Measurements from ENCODE around the gene KRT7.

DNA sequence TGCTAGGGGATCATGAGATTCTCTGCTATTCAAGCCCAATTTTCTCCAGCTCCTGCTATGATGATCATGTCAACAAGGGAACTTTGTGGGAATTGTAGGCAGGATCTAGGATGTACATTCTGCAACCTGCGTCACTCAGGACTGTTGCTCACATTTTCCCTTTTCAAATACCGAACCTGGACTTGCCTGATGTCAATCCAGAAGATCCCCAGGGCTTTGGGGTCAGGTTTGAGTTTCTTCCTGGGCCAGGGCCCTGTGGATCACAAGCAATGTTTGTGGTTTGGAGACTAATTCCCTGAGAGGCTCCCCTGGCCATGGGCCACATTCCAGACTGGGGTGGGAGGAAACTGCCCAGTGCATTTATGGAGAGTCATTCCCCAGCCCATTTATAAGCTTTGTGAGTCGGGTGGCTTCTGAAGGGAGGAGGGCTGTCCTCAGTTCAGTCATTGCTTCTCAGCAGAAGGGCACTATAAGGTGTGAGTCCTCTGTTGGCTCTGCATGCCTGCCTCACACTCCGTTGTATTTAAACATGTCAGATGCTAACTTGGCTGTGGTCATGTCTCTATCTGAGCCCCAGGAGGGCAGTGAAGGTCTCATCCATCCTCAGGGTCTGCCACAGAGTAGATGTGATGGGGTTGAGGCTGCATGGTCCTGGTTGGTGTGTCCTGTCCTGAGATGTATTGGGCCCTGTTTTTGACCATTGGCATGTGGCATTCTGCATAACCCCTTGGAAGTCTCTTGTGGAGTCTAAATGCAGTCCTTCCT lies 47.9 kb downstream of the KRT7 start:
- TF ChIP-seq HNF4G (IDR thresholded peaks at IDR 0.05) (no peak), MAX (IDR thresholded peaks at IDR 0.05) (no peak), GABPA (IDR thresholded peaks at IDR 0.05 in 1 of 2, conservative IDR thresholded peaks at IDR 0.05 in 1 of 2) (no peak), CTCF (IDR thresholded peaks at IDR 0.05; ENCODE audit: low read depth, low read length, missing input control) (no peak), NR2F2 (IDR thresholded peaks at IDR 0.05) (no peak), RAD21 (IDR thresholded peaks at IDR 0.05) (no peak)
- TF ChIP-seq, protein P1, sequence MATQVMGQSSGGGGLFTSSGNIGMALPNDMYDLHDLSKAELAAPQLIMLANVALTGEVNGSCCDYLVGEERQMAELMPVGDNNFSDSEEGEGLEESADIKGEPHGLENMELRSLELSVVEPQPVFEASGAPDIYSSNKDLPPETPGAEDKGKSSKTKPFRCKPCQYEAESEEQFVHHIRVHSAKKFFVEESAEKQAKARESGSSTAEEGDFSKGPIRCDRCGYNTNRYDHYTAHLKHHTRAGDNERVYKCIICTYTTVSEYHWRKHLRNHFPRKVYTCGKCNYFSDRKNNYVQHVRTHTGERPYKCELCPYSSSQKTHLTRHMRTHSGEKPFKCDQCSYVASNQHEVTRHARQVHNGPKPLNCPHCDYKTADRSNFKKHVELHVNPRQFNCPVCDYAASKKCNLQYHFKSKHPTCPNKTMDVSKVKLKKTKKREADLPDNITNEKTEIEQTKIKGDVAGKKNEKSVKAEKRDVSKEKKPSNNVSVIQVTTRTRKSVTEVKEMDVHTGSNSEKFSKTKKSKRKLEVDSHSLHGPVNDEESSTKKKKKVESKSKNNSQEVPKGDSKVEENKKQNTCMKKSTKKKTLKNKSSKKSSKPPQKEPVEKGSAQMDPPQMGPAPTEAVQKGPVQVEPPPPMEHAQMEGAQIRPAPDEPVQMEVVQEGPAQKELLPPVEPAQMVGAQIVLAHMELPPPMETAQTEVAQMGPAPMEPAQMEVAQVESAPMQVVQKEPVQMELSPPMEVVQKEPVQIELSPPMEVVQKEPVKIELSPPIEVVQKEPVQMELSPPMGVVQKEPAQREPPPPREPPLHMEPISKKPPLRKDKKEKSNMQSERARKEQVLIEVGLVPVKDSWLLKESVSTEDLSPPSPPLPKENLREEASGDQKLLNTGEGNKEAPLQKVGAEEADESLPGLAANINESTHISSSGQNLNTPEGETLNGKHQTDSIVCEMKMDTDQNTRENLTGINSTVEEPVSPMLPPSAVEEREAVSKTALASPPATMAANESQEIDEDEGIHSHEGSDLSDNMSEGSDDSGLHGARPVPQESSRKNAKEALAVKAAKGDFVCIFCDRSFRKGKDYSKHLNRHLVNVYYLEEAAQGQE (IDR thresholded peaks at IDR 0.05), result no peak

Measured in liver (tissue), 3 donors.